ENCODE data around the gene ZMIZ1.
A peak's percentile ranks its signal among the peaks of the same experiment; 100 is the strongest.

Gene ZMIZ1

DNA sequence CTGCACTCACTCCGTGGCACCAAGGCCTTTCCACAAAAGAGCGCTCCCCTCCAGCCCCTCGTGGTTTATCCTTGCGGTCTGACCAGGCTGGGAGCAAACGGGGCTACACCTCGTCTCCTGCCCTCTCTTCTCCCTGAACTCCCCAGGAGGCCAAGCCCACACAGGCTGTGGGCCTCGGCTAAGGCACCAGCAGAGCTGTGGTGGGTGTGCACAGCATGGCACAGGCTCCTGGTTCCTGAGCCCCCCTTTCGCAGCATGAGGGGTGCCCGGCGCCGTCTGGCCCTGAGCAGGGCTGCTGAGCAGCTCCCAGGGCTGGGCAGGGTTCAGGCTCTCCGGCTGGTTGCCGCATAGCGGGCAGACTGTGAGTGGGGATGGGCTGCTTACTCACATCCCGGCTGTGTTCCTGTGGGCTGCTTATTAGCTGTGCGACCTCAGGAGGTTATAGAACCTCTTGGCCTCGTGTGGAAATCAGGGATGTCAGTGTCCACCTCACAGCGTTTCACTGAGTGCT, 90.4 kb downstream of the ZMIZ1 start:
- no peak for DNase-seq

DNA sequence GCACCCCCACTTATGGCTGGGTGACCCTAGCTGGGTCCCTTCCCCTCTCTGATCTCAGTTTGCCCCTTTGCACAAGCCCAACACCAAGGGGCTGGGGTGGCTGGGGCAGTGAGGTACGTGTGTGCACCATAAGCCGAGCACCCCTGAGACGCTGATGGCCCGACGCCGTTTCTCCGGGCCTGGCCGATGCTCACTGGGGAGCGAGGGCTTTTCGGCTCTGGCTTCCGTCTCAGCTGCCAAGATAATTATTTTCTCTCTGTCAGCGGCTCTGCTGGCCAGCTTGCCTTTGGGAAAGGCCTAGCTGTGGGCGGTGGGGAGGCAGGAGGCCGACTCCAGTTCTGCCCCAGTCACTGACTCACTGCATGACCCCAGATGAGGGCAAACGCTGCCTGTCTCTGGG, 91.0 kb downstream of the ZMIZ1 start:
- DNase-seq: no peak

DNA sequence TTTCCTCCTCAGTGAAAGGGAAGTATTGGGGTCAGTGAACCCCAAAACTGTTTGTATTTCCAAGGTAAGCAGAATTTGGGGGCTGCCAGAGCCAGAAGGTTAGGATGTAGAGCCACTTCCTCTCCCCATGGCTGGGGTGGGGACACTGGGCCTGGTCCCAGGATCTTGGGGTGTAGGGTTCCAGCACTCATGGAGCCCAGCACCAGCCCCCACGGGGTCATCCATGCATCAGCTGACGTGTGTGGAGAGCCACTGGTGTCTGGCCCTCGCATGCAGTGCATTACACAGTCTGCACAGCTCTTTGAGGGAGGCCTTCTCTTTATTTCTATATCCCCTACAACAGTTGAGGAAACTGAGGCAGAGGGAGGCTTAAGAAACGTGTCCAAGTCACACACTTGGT, 91.4 kb downstream of the ZMIZ1 start:
- DNase-seq: no peak

DNA sequence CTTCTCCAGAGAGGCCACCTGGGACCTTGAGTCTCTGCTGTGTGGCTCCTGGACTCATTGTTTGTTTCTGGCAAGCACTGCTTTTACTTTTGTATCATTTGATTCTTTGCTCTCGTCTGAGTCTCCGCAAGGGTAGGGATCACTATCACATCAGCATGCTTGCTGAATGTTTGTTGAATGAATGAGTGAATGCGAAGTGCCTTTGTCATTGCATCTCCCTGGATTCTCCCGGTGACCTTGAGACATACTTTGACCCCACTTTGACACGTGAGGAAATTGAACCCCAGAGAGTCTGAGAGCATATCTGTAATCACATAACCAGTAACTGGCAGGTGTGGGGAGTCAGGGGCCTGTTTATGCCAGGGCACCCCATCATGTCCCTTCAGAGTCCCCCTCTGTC, 92.8 kb downstream of the ZMIZ1 start:
- no peak for DNase-seq

DNA sequence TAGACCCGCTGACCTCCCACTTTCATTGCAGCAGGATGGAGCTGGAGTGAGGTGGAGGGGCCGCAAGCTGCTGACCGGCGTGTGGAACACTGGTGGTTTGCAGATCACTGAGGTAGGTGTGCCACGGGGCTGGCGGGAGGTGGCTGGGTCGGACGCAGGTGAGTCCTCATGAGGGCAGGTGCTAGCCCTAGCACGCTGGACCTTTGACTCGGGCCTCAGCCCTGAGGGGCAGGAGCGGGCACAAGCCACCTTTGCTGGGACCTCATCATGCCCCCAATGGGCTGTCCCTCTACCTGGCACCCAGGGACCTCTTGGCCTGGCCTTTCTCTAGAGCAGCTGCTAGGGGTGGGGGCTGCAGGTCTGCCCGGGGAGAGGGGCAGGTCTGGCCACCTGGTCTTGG, 93.3 kb downstream of the ZMIZ1 start:
- DNase-seq: no peak

DNA sequence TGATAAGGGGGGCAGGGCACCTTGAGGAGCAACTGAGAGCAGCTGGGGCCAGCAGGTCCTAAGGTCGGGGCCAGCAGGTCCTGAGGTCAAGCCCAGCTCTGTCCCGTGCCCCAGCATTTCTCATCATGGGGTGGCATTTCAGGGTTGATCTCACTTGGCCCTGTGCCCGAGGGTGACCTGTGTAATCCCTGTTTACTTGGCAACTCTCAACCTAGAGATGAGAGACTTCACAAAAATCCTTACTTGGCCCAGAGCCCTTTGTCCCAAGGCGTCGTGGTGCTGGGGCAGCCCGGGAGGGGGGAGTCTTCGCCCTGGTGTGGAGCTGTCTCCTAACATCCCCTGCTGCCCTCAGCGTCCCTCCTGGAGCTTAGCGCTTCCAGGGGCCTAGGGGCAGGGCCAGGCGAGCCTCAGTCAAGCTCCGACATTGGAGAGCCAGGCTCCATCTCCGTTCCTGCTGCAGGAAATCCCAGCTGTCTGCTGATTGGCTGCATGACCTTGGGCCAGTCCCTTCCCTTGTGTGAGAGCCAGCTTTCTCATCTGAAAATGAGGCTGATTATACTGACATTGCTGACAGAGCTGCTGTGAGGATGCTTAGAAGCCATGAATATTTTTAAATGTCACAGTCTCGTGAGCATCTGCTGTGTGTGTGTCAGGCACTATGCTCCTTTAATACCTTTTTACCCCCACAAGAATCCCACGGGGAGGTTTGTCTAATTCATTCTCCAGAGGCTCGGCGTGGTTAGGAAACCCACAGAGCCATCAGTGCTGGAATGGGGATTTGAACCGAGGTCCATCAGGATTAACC, 94.3 kb downstream of the ZMIZ1 start:
- no peak for DNase-seq

DNA sequence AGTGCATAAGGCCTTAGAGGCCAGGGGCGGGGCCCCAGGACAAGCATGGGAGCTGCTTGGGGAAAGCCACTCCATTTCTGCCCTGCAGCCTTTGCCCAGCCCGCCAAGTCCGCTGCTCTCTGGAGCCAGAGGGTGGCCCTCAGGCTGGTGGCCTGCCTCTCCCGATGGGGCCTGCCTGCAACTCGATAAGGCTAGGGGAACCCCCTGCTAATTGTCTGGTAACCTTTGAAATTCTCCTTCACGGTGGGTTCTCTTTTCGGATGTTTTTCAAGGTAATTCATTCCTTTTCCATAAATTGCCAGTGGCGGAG, 94.9 kb downstream of the ZMIZ1 start:
- DNase-seq: no peak

DNA sequence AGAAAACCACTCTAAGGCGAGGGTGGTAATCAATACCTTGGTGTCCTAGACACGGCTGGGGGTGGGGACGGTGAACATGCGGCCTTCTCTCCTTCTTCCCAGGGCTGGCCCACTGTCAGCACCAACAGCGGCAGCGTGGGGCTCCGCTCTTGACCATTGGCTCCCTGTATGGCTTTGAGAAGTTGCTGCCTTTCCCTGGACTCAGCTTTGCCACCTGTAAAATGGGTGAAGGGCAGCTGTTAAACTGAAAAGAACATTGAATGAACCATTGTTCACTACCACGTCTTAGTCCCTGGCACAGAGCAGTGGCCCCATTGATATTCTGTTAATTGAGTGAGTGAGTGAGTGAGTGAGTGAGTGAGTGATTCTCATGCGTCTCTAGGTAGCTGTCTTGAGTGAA, 95.3 kb downstream of the ZMIZ1 start:
- no peak for DNase-seq

DNA sequence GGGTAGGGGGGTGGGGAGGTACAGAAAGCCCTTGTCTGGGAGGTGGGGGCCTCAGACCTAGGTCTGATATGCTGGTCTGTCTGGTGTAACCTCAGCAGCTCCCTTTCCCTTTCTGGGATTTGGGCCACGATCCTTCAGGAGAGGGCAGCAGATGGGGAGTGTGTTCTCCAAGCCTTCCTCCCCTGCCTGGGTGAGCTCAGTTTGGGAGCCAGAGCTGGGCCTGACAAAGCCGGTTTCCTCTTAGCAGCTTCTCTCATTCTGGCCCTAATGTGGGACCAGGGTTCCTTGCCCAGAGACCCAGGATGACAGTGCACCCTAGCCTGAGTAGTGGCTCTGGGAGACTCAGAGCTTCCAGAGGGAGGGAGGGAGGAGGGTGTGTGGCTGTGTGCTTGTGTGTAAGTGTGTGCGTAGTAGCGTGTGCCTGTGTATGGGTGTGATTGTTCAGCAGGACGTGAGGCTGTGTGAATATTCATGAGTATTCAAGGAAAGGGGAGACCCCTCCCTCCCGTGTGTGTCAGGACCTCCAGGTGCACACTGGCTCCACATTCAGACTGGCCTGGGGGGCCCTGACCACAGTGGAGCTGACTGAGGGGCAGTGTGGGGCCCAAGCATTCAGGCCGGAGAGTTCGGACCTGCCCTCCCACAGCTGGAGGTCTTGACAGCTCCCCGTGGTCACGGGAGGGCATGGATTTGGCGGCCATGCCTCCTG, 96.5 kb downstream of the ZMIZ1 start:
- DNase-seq: no peak

DNA sequence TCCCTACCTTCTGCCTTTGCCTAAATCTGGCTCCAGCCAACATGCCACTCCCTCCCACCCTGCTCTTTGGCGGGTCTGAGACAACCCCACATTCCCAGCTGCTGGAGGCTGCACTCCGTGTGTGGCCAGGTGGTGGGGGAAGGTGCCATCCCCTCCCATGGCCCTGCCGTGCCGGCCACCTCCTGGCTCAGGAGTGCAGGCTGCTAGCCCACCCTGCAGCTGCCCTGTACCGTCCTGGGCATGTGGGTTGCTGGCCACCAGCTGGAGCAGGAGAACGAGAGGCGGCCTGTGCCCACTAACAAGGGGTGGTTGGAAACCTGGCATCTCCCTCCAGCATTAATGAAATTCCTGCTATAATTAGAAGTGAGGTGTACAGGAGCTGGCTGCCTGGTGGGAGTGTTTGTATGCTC, 97.6 kb downstream of the ZMIZ1 start:
- DNase-seq: no peak

DNA sequence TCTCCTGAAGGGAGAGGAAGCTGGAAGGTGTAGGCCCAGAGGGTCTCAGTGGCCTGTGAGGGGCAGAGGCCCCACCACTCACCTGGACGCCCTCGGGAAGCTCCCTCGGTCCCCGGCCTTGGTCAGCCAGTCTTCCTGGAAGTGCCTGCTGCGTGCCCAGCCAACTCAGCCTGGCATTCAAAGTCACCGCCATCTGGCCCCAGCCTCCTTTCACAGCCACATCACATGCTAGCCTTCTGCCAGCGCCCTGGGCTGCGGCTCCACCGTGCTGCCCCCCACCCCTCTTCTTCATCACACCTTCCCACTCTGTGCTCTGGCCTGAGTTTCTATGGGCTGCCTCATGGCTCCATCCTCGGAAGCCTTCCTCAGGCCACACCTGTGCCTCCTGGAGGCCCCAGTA, 98.0 kb downstream of the ZMIZ1 start:
- no peak for DNase-seq

DNA sequence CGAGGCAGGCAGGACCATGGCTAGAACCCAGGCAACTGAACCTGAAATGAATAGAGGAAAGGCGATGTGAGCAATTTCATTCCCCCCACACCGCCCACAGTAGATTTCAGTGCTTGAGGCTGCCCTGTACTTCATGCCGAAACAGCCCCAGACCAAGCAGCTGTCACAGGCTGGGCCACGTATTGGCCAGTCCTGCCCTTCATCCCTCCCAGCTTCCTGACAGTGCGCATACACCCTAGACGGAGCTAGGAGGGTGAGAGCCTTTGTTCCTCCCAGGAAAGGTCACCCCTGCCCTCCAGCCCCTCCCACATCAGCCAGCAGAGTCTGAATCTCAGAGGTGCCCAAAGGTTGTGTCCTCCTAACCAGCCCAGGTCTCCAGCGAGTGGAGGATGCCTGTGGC, 98.8 kb downstream of the ZMIZ1 start:
- DNase-seq: no peak

DNA sequence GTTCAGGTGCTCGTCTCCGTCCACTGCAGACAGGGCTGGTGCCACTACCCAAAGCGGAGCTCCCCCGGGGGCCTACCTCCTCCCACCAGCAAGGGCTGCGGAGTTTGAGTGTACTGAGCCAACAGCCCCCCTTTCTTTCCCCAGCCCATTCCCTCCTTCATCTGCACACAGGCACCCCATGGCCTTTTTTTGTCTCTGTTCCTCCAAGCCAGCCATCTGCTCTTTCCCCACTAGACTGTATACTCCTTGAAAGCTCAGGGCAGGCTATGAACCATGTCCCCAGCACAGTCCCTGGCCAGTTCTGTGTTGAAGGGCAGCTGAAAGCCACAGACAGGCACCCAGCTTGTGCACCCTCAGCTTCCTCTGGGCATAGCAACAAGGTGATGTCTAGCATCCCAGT, 99.4 kb downstream of the ZMIZ1 start:
- no peak for DNase-seq

DNA sequence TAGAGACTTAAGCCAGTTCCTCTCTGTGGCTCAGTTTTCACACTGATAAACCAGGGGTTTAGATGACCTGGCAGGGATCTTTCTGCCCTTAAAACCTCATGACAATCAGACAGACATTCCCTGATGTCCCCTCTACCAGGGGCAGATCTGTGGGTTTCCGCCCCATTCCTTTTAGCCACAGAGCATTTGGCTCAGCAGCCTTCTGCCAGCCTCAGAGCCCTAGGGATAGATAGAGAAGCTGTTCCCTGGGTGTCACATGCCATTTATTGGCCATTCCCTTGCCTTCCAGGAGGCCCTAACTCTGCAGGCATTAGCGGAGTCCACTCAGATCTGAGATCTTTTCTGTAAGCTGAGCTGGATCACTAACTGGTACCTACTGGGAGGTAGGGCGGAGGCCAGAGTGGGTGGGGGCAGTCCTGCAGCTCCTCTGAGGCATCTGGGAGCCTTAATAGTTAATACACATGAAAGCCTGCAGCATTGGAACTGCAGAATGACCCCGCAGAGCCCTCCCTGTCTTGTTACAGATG, 101.5 kb downstream of the ZMIZ1 start:
- DNase-seq: no peak

DNA sequence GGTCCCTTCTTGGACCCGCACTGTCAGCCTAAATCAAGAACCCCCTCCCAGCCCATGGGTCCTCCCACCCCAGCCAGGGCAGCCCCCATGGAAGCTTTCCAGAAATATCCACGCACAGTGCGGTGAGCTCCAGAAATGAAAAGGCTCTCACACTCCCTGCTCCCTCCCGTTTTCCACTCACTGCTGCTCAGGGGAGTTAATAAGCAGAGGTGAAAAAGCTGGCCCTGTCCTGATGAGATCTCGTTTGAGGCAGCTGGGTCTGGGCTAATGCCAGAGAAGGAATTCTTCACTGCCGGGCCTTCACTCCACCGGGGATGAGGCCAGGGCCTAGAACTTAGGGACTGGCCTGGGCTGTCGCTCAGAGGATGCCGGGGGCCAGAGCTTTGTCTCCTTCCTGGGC, 102.2 kb downstream of the ZMIZ1 start:
- DNase-seq: no peak

DNA sequence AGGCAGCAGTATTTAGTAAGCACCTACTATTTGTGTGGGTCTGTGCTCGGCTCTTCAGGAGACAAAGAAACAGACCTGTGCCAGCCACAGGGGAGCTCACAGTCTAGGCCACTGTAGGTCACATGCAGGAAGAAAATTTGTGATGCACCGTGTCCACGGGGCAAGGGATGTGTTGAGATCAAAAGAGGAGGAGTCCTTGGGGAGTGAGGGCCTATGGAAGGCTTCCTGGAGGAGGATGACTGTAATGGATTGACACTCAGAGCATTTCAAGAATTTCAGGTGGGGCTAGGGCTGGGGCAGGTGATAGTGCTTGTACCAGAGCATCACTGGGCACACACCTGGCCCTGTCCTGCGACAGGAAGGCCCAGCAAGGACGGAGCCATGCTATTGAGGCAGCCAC, 102.7 kb downstream of the ZMIZ1 start:
- no peak for DNase-seq

DNA sequence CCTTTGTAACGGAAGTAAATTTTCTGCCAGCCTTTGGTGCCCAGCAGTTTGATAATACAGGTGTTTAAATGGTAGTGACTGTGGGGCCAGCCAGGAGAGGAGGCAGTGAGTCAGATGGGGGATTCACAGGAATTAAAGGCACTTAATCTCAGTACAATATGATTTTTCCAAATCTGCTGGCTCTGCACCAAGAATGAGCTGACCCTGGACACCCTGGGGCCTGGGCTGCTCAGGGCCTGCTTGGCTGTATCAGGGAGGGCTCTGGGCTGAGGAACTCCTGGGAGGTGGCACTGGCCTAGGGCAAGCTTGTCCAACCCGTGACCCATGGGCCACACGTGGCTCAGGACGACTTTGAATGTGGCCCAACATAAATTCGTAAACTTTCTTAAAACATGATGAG, 104.1 kb downstream of the ZMIZ1 start:
- no peak for DNase-seq

DNA sequence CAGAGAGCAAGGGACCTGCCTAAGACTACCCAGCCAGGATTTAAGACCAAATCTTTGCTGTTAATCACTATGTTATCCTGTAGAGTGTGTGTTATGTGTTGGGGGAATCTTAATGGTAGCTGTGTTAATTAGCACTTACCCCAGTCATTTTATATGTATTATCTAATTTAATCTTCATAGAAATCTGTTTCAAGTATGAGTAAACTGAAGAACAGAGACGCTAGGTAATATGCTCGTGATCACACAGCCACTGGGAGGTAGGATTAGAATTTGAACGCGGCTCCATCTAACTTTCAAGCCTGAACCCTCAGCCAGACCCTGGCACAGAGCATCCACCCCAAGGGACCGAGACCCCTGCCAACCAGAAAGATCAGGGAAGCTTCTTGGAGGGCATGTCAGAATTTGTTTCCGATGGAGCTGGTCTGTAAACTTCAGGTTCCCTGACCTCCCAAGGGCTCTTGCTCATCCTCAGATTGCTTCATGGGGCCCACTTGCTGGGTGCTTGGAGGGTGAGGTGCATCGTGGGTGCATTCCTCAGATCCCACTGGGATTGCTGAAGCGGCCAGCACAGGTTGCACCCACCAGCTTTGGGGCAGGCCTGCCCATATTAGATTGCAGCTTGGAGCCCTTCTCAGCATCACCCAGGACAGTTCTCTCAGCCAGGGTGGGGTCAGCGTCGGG, 105.0 kb downstream of the ZMIZ1 start:
- no peak for DNase-seq

DNA sequence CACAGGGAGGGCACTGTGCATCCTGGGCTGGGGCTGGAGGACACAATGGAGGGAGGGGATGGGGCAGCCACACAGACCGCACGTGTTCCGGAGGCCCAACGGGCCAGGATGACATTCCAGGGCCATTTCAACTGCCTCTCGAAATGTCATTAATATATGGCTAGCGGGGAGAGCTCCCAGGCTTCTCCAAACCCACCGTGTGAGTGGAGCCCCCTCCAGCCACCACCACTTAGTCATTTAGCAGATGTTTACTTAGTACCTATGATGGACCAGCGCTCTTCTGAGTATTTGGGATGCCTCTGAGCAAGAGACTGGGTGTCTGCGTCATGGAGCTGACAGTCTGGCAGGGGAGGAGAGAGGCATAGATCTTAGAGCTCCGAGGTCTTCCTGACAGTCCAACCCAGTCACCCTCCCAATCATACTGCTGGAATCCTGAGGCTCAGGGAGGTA, 107.3 kb downstream of the ZMIZ1 start:
- no peak for DNase-seq

DNA sequence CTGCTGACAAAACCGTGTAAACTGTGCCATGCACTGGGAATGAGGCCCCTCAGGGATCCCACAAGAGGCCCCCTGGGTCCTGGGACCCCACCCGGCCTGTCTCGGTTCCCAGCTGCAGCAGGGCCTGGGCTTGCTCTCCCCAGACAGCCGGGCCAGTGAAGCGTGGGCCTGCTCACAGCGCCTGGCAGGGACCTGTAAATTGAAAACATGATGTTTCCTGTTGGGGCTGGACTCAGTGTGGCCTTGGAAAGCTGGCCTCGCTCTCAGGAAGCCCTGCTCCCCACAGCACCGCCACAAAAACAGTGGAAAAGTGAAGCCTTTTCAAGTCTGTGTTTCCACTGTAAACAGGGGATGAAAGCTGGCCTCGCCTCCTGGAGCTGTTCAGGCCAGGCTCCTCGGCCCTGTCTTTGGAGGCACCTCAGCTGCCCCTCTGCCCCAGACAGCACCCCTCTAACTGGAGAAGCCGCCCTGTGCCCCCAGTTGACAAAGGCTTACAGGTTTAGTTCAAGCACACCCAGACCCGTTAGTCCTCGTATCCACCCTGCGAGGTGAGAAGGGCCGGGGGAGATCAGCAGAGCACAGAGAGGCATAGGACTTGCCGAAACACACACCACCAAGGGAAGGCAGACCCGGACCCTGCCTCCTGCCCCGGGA, 108.3 kb downstream of the ZMIZ1 start:
- DNase-seq: no peak

DNA sequence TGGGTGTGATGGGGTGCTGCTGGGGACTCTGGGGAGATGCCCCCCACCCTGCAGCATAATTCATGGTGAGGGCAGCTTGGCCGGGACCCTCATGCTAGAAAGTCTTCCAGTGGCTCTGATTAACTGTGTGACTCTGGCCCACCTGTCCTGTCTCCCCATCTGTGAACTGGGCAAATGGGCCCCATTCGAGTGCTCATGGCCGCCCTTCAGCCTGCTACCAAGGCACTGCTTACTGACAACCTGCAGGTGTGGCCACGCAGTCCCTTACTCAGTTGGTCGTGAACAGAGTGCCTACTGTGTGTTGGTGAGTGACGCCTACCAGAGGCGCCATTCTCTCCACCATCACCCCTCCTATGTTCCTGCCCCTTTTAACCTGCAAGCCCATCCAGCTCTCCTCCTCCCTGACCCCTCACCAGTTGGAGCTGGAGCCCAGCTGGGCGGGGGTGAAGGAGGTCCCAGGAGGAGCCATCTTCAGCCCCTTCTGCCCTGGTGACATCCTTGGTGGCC, 109.4 kb downstream of the ZMIZ1 start:
- DNase-seq: no peak

DNA sequence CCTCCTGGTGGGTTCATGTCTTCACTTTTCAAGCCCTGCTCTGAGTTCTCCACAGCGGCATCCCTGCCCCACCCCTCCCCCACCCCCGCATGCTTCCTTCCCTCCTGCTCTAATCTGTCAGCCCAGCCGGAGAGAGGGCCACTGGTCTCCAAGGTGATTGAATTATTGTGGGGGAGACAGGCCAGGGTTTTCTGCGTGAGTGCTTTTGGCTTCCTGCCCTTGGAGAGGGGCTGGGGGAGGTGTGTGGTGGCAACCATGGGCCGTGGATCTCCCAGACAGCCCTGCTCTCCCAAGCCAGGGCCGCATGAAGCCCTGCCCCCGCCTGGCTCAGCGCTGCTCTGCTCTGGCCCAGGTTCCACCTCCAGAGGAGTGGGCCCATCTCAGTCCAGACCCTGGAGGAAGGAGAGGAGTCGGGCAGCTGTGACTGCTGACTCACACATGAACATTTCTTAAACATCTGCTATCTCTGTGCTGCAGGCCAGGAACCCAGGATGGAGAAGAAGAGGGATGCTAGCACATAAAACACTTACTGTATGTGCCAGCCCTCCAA, 109.9 kb downstream of the ZMIZ1 start:
- DNase-seq: peak; percentile 88
